Activated CD4-positive, CD25-positive, alpha-beta regulatory T cell (primary cell): ENCODE data around the gene WWOX.
"Not testable (repeated sequence)": the region's sequence is repeated elsewhere in the genome, so short reads cannot be mapped to it uniquely, and the experiment has no call there.

Experiments used
- DNase-seq, 4 experiments: peaks; one replicate each; lab custom pipeline; 2025; lab: John Stamatoyannopoulos, UW

Gene WWOX

DNA sequence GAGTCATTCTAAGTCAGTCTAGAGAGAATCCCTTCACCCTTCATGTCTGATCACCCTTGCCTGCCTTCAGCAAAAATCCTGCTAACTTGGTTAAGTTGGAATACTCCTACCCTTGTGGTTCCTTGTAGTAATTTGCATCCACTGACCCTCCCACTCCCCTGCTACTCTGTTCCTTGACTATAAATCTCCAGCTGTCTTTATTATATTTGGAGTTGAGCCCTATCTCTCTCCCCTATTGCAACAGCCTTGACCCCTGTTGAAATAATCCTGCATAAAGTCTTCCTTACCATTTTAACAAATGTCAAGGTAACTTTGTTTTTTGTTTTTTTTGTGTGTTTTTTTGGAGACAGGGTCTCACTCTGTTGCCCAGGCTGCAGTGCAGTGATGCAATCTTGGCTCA is 590.1 kb downstream of the WWOX start:
- no peak for DNase-seq

DNA sequence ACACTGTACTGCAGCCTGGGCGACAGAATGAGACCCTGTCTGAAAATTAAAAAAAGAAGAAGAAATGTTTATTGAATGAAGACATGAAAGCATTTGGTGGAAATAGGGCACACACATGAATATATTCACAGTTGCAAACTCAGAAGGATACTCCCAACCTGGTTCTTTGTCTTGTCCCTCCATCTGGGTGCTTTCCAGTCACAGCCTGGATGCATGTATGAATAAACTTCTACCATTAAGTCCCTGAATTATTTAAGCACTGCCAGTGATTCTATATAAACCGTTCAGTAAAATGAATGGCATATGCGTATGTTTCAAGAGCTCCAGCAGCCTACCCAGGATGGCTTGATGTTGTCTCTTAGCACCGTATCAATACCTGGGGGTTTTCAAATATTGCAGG is 591.1 kb downstream of the WWOX start:
- DNase-seq = no peak

DNA sequence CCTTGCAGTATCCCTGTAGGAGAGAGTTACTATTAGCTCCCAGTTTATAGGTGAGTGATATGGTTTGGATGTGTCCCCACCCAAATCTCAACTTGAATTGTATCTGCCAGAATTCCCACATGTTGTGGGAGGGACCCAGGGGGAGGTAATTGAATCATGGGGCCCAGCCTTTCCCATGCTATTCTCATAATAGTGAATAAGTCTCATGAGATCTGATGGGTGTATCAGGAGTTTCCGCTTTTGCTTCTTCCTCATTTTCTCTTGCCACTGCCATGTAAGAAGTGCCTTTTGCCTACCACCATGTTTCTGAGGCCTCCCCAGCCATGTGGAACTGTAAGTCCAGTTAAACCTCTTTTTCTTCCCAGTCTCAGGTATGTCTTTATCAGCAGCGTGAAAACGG is 592.3 kb downstream of the WWOX start:
- not testable (repeated sequence) for DNase-seq

DNA sequence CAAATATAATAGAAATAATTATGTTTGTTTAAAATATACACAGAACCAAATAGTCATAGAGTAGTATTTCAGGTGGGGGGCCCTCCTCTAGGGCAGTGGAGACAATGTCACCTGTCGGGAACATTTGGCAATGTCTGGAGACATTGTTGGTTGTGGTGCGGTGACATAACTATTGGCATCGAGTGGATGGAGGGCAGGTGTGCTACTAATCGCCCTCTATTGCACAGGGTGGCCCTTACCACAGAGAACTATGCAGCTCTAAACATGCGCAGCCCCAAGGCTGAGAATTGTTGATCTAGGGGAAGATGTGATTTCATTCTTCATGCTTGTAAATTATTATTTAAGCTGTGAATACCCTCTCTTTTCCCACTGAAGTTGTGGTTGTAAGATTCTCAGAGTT is 594.0 kb downstream of the WWOX start:
- DNase-seq = no peak

DNA sequence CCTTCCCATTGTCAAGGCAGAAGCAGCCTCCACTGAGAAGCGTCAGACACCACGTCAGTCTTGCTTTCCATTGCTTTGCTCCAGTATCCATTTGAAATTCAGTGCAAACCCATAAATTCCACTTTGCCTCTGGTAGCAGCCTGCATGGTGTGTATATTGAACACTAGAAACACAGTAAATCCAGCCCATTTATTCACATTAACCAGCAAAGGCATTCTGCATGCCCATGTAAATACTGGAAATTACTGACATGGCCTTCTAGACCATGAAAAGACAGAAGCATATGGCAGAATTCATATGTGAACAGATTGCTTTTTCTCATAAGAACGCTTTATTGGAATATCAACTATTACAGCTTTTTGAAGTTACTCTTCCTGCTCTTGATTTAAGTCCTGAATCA is 595.0 kb downstream of the WWOX start:
- no peak for DNase-seq

DNA sequence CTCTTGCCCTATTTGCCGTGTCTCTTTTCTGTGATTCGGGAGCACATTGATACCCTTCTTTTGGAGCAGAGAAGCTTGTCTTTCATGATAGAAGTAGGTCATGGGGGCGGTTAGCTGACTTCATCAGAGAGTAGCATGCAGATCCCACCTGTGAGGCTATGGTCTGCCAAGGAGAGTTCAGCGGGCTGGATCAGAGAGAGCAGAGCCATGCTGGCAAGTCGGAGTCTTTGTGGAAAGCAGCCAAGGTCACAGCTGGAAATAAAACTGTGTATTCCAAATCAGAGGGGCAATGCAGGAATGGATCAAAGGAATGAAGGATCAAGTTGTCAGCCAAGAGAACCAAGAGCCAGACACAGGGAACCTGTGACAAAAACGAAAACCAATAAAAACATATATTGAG is 595.9 kb downstream of the WWOX start:
- DNase-seq = no peak

DNA sequence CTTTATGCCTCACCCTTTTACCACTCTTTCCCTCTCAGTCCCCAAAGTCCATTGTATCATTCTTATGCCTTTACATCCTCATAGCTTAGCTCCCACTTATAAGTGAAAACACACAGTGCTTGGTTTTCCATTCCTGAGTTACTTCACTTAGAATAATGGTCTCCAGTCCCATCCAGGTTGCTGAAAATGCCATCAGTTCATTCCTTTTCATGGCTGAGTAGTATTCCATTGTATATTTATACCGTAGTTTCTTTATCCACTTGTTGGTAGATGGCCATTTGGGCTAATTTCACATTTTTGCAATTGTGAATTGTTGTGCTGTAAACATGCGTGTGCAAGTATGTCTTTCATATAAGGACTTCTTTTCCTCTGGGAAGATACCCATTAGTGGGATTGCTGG is 597.3 kb downstream of the WWOX start:
- DNase-seq = no peak

DNA sequence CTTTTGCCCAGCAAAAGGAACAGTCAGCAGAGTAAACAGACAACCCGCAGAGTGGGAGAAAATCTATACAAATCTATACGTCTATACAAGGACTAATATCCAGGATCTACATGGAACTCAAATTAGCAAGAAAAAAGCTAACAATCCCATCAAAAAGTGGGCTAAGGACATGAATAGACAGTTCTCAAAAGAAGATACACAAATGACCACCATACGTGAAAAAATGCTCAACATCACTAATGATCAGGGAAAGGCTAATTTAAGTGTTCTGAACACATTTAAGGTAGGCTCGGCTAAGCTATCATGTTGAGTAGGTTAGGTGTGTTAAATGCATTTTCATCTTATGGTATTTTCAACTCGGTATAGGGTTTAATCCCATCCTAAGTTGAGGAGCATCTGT is 598.0 kb downstream of the WWOX start:
- DNase-seq = no peak

DNA sequence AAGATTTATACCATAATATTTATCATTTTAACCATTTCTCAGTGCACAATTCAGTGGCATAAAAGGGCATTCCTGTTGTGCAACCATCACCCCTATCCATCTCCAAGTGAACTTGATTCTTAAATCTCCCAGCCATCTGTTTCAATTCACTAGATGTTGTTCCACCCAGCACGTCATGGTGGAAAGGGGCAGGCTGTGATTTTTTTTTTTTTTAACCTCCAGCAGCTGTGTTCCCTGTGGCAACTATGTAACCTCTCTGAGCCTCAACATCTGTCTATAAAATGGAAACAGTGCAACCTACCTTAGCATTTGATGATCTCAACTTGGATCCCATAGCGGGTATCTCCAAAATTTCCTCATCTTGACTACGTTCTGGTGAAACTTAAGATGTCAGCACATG is 604.5 kb downstream of the WWOX start:
- DNase-seq = no peak

DNA sequence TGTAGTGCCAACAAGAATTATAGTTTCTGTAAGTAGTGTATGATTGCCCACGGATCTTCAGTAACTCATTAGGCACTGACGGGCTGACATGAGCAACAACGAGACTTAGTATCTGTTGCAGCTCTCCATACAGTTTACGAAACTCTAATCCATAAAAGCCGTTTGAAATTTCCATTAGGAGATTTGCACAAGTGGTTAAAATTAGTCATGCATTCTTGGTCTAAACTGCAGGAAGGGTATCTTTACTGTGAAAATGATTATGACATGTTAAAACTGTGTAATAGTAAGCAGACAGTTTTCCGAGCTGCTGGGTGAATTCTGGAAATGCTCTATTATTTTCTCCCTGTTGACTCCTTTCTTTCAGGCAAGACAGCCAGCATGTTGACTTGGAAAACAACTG is 605.0 kb downstream of the WWOX start:
- no peak for DNase-seq

DNA sequence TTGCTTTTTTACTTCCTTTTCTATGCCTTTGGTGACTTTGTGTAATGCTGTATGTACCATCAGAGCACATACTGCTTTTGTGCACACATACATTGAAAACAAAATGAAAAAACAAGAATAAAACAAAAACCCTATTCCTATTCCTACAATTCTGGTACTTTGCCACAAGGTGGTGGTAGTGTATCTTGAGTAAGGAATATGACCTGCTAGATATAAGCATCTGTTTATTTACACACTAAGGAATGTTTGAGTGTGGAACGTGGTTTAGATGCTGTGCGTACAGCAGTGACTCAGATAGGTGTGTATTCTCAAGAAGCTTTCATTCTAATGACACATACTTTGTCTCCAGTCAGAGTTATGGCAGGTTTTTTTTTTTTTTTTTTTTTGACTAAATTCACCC is 606.2 kb downstream of the WWOX start:
- no peak for DNase-seq

DNA sequence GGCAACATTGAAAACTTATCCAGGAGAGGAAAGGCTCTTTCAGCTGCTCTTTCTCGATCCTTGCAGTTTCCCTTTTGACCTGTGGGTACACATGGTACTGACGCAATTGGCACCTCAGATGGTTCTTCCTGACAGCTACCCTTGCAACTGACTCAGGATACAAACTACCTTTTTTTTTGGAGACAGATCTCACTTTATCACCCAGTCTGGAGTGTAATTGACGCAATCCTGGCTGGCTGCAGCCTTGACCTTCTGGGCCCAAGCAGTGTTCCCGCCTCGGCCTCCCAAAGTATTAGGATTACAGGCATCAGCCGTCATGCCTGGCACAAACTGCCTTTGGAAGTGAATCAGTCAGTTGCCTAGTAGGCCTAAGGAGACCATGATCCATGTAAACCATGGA is 607.2 kb downstream of the WWOX start:
- DNase-seq = no peak

DNA sequence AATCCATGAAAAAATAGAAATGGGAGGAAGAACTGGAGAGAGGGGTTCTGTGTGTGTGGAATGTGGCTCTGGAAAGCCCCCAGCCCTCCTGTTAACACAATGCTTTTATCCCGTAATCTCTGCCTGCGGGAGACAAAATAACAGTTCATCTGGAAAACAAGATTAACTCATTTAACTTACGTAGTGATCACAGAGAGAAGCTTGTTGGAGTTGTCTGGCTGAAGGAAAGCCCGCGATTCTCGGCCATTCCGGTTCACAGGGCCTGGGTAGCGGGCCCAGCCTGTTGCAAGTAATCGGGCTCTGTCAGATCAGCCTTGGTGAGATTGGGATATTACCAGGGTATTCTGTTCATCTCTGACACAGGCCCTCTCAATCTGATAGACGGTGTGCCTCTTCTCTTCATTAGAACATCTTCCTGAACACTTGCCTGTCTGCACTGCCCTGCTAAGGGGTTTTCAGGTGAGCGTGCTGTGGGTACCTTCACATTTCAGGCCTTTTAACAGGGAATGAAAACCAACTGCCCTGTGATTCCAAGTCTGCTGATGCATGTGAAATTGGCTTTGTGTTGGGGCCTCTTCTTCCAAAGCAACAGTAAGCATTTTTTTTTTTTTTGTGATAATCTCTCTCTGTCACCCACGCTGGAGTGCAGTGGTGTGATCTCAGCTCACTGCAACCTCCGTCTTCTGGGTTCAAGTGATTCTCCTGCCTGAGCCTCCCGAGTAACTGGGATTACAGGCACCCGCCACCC is 609.9 kb downstream of the WWOX start:
- no peak for DNase-seq

DNA sequence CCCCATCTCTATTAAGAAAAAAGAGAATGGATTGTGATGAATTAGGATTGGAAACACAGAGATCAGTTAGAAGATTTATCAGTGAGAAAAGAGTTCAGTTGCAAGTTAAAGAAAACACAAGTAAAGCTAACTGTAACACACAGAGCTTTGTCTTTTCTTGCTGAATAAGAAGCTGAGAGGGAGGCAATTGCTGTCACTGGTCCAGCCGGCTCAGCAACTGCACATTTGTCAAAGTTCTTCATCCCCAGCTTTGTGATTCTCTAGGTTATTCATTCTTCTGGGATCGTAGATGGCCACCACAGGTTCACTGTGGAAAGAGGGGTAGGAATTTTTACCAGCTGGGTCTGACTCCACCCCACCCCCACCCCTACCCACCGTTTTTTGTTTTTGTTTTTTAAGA is 615.7 kb downstream of the WWOX start:
- DNase-seq = no peak

DNA sequence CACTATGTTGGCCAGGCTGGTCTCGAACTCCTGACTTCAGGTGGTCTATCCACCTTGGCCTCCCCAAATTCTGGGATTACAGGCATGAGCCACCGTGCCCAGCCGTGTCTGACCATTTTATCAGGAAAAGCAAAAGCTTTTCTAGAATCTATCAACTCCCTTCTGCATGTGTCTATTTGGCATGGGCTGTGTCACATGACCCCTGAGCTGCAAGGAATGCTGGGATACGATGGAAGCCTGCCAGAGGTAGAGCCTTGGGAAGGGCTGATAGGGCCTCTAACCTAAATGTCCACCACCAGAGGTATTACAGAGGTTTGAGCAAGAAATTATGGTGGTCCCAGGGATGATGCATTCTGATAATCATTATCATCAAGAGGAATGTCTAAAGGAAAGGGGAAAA is 616.2 kb downstream of the WWOX start:
- DNase-seq = no peak

DNA sequence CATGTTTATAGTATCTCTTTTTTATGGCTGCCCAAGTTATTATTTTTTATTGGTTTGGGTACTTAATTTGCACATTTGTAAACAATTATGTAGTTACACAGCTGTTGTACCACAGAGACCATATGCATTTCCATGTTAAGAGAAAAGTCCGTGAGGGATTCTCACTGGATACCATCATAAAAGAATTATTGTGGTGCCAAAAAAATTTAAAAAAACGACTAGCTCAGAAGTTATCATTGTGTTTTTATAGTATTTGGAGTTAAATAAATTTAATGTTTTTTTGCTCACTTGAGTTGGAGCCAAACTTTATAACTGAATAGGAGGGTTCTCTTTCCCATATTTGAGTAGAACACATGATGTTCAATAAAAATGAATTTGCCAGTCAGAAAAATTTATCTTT is 618.7 kb downstream of the WWOX start:
- no peak for DNase-seq

DNA sequence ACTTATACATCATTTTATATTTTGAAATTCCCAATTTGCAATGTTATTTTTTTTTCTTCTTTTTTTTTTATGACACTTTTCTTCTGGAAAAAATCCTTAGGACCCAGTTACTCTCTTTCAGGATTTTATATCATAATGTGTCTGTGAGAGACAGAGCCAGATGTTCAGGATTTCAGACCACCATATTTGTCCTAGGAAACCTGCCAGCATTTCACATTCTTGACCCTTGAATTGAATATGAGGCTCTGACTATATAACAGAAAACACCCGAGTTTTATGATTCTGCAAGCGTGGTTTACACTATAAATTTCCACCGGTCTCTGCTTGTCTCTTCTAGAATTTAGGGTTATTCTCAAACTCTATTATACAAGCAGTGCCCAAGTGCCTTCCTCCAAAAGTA is 621.0 kb downstream of the WWOX start:
- no peak for DNase-seq

DNA sequence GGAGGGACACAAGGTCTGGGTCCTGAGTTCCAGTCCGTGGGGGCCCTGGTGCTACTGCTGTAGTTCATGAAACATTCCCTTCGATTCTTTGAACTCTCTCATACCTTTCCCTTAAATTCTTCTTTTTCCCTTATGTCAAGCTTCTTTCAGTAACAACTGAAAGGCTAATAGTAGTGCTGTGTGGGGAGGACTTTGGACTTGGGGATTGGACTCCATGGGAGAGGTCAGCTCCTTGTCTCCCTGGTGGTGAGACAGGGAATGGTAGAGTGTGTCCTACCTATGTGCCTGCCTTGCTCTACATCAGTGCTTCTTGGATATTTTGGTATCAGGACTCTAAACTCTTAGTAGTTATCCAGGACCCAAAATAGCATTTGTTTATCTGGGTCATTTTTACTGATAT is 628.1 kb downstream of the WWOX start:
- DNase-seq = no peak

DNA sequence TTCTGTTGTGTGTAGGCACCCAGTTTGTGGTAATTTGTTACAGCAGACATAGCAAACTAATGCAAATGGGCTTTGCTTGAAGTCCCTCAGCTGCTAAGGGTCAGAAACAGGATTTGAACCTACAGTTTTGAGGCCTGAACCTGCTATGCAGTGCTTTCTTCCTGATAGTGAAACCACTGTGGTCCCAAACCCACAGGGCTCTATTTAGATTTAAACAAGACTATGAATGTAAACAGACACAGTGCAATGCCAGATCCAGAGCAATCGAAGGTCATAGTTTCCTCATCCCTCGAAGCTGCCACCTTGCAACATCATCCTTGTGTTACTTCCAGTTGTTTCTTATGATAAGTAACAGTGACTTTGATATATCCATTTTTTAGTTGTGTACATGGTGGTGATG is 630.2 kb downstream of the WWOX start:
- no peak for DNase-seq

DNA sequence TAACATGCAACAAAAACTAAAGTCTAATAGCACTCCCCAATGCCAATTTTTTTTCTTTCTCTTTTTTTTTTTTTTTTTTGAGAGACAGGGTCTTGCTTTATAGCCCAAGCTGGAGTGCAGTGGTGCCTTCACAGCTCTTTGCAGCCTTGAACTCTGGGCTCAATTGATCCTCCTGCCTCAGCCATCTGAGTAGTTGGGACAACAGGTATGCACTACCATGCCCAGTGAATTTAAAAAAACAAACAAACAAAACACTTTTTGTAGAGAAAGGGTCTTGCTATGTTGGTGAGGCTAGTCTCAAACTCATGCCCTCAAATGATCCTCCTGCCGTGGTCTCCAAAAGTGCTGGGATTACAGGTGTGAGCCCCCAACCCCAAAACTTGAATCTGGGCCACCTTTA is 632.3 kb downstream of the WWOX start:
- DNase-seq = no peak

DNA sequence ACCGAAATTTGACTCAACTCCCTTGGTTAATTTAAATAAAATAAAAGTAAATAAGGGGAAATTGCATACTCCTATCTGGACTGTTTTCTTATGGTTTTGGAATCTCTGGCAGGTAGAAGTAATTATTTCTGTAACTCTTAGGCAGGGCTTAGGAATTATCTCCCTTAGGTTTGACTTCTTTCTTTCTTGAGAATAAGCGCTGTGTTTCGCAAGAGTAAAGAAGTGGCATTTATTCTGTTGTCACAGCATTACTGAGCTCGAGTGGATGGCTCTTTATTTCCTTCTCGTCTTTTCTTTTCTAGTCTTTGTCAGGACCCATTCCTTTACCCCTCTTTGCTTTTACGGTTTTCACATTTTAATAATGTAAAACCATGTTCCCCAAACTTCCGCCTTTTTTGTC is 633.2 kb downstream of the WWOX start:
- DNase-seq = no peak

DNA sequence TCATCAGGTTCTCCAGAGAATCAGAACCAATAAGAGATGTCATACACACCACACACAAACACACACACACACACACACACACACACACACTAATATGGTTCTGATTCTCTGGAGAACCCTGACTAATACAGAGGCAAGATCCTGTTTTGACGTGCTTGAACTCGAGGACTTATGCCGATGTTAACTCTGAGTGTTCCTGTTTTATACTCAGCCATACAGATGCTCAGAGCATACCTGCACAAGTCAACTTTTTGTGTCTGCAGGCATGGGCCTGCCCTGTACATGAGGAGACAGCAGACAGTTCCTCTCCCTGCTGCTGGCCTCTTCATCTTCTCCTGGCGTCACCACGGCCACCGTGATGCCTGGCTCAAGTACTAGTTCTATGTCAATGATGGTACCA is 635.9 kb downstream of the WWOX start:
- no peak for DNase-seq

DNA sequence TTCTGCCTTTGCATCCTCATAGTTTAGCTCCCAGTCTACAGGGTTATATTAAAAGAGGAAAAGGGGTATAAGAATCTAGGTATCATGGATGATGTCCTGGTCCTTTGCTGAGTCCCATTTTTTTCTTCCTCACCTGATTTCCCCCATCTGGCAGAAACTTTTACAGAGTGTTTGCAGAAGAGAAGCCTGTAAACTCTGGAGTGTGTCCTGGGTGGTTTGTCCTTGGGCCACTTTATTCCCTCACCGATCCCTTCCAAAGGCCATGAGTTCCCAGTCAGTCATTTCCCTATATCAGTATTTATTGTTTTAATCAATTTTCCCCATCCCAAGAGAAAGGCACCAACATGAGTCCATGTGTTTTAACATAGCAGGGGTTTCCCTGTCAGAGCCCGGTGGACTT is 638.2 kb downstream of the WWOX start:
- no peak for DNase-seq

DNA sequence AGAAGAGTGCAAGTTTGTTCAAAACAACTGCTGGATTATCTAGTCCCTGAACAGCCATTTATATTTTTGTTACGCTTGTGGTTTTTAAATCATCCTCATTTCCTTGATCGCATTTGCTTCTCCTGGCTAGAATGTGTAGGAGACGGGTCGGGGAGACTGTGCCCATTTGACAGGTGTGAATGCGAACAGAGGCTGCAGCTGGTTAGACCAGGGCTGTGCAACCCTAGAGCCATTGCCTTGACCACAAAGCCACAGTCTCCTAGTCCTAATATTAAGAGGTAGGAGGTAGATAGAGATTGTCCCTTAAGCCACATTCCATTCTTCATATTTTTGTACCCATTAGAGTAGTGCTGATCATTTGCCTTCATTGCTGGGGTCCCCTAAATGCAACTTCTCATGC is 639.1 kb downstream of the WWOX start:
- no peak for DNase-seq

DNA sequence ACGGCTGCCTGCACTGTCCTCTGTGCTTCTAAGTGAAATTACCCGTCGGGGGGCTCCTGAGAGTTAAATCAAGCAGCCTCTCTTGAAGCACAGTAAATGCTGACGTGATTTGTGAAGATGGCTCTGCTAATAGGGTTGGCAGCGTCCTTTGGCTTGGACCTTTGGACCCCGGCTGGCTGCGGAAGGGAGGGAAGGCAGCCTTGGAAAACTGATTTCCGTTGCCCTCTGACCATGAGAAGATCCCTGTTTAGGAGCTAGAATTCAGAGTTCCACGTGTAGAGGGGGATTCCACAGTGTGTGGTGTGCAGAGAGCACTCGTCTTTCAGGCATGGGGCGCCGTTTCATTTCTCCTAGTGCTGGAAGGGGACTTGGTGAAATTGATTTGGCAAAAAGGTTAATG is 640.8 kb downstream of the WWOX start:
- DNase-seq = no peak
